HUES64 (cell line): ENCODE data around the gene ROBO2.

ENCODE experiments used
- H3K27ac ChIP-seq: 2 replicates; pipeline ENCODE4 v1.7.0; 2013; ENCODE audit warnings: low read depth, low read length, inconsistent platforms
- H3K27me3 ChIP-seq: 2 replicates; pipeline ENCODE4 v1.6.1; 2013; ENCODE audit warnings: mild to moderate bottlenecking, low read length; ENCODE audit not compliant: insufficient read depth
- H3K36me3 ChIP-seq: 2 replicates; pipeline ENCODE4 v1.6.1; 2013; ENCODE audit warnings: mild to moderate bottlenecking, low read length; ENCODE audit not compliant: insufficient read depth
- H3K4me1 ChIP-seq: 2 replicates; pipeline ENCODE4 v1.6.1; 2013; ENCODE audit warnings: mild to moderate bottlenecking, low read length, moderate library complexity; ENCODE audit not compliant: insufficient read depth
- H3K4me3 ChIP-seq: 2 replicates; pipeline ENCODE4 v1.5.1; 2013; ENCODE audit warnings: mild to moderate bottlenecking, low read length, moderate library complexity
- H3K9ac ChIP-seq: 2 replicates; pipeline ENCODE4 v1.6.1; 2013; ENCODE audit warnings: mild to moderate bottlenecking, low read depth, low read length
- H3K9me3 ChIP-seq: 2 replicates; pipeline ENCODE4 v1.6.1; 2013; ENCODE audit warnings: low read depth, low read length; ENCODE audit not compliant: insufficient read depth
- WGBS: fragments of 150-250, 120-280 bp; methylation state at CpG from one replicate; pipeline ENCODE4 v1.1.7; 2013; ENCODE audit warnings: missing lambda C conversion rate; 5-methylcytosine and 5-hydroxymethylcytosine counted together

Gene ROBO2

DNA sequence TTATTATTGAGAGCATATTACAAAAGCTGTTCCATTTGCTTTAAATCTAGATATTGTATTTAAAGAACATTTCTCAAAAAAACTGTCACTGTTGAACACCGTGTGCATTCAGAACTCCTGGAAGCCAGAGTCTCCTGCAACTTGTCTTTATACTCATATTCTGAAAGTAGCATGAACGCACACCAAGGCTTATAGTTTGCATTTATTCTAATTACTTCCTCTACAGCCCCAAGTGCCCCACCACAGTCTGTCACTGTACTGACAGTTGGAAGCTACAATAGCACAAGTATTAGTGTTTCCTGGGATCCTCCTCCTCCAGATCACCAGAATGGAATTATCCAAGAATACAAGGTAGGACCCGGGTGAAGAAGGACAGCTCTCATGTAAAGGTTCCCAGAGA, 537.4 kb downstream of the ROBO2 start:
- Histone ChIP-seq H3K4me1 (no peaks in the 10 kb centered on the region), H3K4me3 (no peak overlapping the region), H3K27me3 (no peaks in the 10 kb centered on the region), H3K9me3 (no peaks in the 10 kb centered on the region), H3K9ac (no peak overlapping the region), H3K36me3 (no peaks in the 10 kb centered on the region), H3K27ac (no peak overlapping the region)
- WGBS: 93% methylated on average over 3 of the region's 3 CpGs

DNA sequence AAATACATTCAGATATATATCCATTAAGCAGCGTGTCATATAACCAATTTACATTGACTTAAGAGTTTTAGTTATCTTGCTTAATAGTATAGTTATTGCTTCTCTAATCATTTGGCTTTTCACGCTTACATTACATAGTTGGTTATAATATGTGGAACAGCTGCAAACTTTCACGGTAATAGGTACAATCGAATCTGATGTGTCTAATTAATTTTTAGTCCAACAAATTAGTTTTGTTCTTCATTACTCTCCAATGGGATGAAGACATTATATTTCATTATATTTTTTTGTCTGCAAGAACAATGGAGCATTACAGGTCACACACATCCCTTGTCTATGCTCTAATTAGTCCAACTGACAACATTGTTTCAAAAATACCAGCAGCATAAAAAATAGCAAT, 546.3 kb downstream of the ROBO2 start:
- H3K4me1 ChIP-seq: no peaks in the 10 kb centered on the region
- H3K9ac ChIP-seq: no peak overlapping the region
- H3K27ac ChIP-seq: no peak overlapping the region
- 100% methylated on average over 2 of the region's 4 CpGs for WGBS
- H3K4me3 ChIP-seq: no peak overlapping the region
- H3K9me3 ChIP-seq: no peaks in the 10 kb centered on the region
- H3K36me3 ChIP-seq: no peaks in the 10 kb centered on the region
- no peaks in the 10 kb centered on the region for H3K27me3 ChIP-seq

- no peaks in the 10 kb centered on the region for H3K4me1 ChIP-seq
- H3K4me3 ChIP-seq: no peak overlapping the region
- 97% methylated on average over 3 of the region's 3 CpGs for WGBS
- no peaks in the 10 kb centered on the region for H3K9me3 ChIP-seq
- no peaks in the 10 kb centered on the region for H3K36me3 ChIP-seq
- H3K9ac ChIP-seq: no peak overlapping the region
- H3K27ac ChIP-seq: no peak overlapping the region
- no peaks in the 10 kb centered on the region for H3K27me3 ChIP-seq
Measured at GRCh38 chr3:77588863-77589262, 549.0 kb downstream of the ROBO2 start.

DNA sequence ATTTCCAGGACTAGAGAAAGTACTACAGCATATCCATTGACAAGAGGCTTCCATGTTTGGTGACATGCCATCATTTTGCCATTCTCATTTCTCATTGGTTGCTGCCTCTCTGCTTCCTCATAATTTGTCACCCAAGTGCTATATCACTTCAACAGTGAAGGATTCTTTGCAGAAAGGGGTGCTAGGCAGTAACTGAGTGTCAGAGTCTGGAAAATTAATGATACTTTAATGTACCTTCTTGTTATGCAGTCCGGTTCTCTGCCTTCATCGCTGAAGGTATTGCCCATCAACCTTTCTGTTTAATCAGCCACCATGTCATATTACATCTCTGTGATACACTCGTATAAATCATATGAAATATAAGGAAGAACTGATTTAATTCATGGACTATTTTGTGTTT, 550.3 kb downstream of the ROBO2 start:
- WGBS: 92% methylated on average over 2 of the region's 3 CpGs

DNA sequence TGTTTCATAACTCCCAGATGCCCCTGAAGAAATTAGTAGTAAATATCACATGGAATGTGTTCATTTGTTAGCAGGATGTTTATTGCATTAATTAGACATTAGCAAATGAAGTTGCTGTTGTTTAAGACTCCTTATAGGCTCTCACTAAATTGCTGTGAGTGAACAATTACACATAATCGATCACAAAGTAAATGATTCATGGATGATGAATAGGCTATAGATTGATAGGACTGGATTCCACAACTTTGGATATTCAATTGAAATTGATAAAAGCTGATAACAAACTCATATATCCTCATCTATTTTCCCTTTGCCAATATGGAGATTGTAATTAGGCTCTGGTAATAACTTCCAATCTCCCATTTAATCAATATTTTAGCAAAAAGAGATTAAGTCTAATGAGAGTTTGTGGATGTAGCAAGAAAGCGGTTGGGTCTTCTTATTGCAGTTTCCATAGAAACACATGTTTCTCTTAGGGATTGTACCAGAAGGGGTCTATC, 555.5 kb downstream of the ROBO2 start:
- H3K4me1 ChIP-seq: no peaks in the 10 kb centered on the region
- H3K4me3 ChIP-seq: no peak overlapping the region
- 97% methylated on average over 2 of the region's 2 CpGs for WGBS
- no peaks in the 10 kb centered on the region for H3K36me3 ChIP-seq
- no peak overlapping the region for H3K9ac ChIP-seq
- no peaks in the 10 kb centered on the region for H3K27me3 ChIP-seq
- H3K27ac ChIP-seq: no peak overlapping the region
- no peaks in the 10 kb centered on the region for H3K9me3 ChIP-seq

More for the DNA sequence above, 550.3 kb downstream of the ROBO2 start:
- no peaks in the 10 kb centered on the region for H3K9me3 ChIP-seq
- H3K27me3 ChIP-seq: no peaks in the 10 kb centered on the region
- H3K4me3 ChIP-seq: no peak overlapping the region
- H3K27ac ChIP-seq: no peak overlapping the region
- no peaks in the 10 kb centered on the region for H3K4me1 ChIP-seq
- H3K36me3 ChIP-seq: no peaks in the 10 kb centered on the region
- no peak overlapping the region for H3K9ac ChIP-seq

- H3K27ac ChIP-seq: no peak overlapping the region
- H3K36me3 ChIP-seq: no peaks in the 10 kb centered on the region
- no peak overlapping the region for H3K9ac ChIP-seq
- H3K4me3 ChIP-seq: no peak overlapping the region
- H3K9me3 ChIP-seq: no peaks in the 10 kb centered on the region
- WGBS: no CpG with 5 or more reads among the region's 1 CpG
- H3K27me3 ChIP-seq: no peaks in the 10 kb centered on the region
- no peaks in the 10 kb centered on the region for H3K4me1 ChIP-seq
Measured at GRCh38 chr3:77599948-77600347, 560.0 kb downstream of the ROBO2 start.

GRCh38 chr3:77601823-77602415, 562.0 kb downstream of the ROBO2 start:
- Histone ChIP-seq H3K27me3 (no peaks in the 10 kb centered on the region), H3K4me1 (peaks cover 8% of the 10 kb centered on the region; the same call in 1 of the 2 replicates), H3K4me3 (no peak overlapping the region), H3K9me3 (no peaks in the 10 kb centered on the region), H3K9ac (no peak overlapping the region), H3K27ac (no peak overlapping the region), H3K36me3 (no peaks in the 10 kb centered on the region)
- 95% methylated on average over 9 of the region's 9 CpGs for WGBS

DNA sequence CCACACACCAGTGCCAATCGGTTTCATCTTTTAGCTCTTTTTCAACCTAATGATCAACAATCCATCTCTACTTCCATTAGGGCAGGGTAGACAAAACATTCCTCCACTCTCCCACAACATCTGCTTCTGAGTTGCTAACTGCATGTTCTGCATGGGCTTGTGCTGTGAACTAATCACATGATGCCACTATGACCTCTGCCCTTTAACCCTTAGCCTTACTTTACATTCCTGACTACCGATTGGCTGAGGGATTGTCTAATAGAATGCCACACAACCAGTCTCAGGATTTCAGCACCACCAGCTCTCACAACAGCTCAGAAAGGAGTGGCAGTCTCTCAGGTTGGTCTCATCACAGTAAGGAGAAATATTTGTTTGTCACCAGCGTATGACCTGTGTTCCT, 562.8 kb downstream of the ROBO2 start:
- H3K9me3 ChIP-seq: no peaks in the 10 kb centered on the region
- no peak overlapping the region for H3K9ac ChIP-seq
- no peak overlapping the region for H3K4me3 ChIP-seq
- H3K27ac ChIP-seq: no peak overlapping the region
- no peaks in the 10 kb centered on the region for H3K36me3 ChIP-seq
- 98% methylated on average over 3 of the region's 3 CpGs for WGBS
- no peaks in the 10 kb centered on the region for H3K27me3 ChIP-seq
- peaks cover 8% of the 10 kb centered on the region; the same call in 1 of the 2 replicates for H3K4me1 ChIP-seq

- H3K9ac ChIP-seq: no peak overlapping the region
- no peaks in the 10 kb centered on the region for H3K9me3 ChIP-seq
- H3K36me3 ChIP-seq: no peaks in the 10 kb centered on the region
- 80% methylated on average over 1 of the region's 2 CpGs for WGBS
- no peaks in the 10 kb centered on the region for H3K27me3 ChIP-seq
- no peak overlapping the region for H3K27ac ChIP-seq
- H3K4me3 ChIP-seq: no peak overlapping the region
- H3K4me1 ChIP-seq: peaks cover 8% of the 10 kb centered on the region; the same call in 1 of the 2 replicates
Measured at GRCh38 chr3:77605308-77605707, 565.4 kb downstream of the ROBO2 start.

GRCh38 chr3:77605865-77606264, 566.0 kb downstream of the ROBO2 start:
- Histone ChIP-seq H3K4me1 (peaks cover 8% of the 10 kb centered on the region; the same call in 1 of the 2 replicates), H3K27ac (no peak overlapping the region), H3K4me3 (no peak overlapping the region), H3K9ac (no peak overlapping the region), H3K36me3 (no peaks in the 10 kb centered on the region), H3K27me3 (no peaks in the 10 kb centered on the region), H3K9me3 (no peaks in the 10 kb centered on the region)
- WGBS: 89% methylated on average over 1 of the region's 1 CpG

DNA sequence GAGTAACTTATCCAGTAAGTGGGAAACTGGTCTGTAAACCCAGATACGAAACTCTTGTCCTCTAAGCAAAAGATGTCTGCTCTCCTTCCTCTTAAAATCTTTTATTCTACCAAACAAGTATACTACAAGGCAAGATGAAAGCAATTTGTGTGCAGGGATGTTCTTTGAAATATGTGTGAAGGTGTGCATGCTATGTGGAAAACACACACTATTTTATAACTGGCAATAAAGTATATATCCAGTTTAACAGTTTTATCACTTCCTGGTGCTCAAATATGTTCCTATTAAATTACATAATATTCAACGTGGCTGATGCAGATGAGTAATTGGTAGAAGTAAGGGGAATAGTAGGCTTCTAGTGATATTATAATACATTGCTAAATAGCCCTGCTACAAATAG, 566.5 kb downstream of the ROBO2 start:
- 88% methylated on average over 1 of the region's 2 CpGs for WGBS
- peaks cover 8% of the 10 kb centered on the region; the same call in 1 of the 2 replicates for H3K4me1 ChIP-seq
- no peaks in the 10 kb centered on the region for H3K27me3 ChIP-seq
- H3K36me3 ChIP-seq: no peaks in the 10 kb centered on the region
- no peak overlapping the region for H3K27ac ChIP-seq
- H3K9ac ChIP-seq: no peak overlapping the region
- no peak overlapping the region for H3K4me3 ChIP-seq
- H3K9me3 ChIP-seq: no peaks in the 10 kb centered on the region

DNA sequence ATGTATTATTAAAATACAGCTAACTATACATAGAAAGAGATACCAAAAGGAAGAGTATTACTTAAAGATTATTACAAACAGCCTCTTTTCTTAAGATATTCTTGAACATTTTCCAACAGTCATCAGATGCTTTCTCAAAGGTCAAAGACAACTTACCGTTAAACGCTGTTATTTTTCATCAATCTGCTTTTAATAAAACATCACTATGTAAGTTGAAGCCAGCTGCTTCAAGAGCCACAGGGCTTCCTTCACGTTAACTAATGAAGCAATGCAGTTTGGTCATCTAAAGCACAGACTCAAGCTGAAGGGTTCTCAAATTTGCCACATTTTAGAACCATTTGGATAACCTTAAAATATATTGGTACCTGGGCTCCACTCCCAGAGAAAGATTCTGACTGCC, 578.8 kb downstream of the ROBO2 start:
- no peaks in the 10 kb centered on the region for H3K36me3 ChIP-seq
- over 99% methylated on average over 3 of the region's 3 CpGs for WGBS

More for the DNA sequence above, 578.8 kb downstream of the ROBO2 start:
- Histone ChIP-seq H3K4me3 (no peak overlapping the region), H3K9ac (no peak overlapping the region), H3K27me3 (no peaks in the 10 kb centered on the region), H3K27ac (no peak overlapping the region), H3K9me3 (no peaks in the 10 kb centered on the region), H3K4me1 (no peaks in the 10 kb centered on the region)
